HepG2 (cell line): ENCODE measurements around the gene EVA1A. TPM values are rescaled to one million over a fixed set of nuclear protein-coding genes. Genes with fewer than 3 reads are reported as not detected.

Source experiments
- HDAC2 ChIP-seq: sonication (generic); formaldehyde crosslinking; IDR thresholded peaks from 2 replicates; pipeline ENCODE4 v1.4.0; 2020; ENCODE audit warnings: missing genetic modification reagents
- KDM6A ChIP-seq: IDR thresholded peaks from 2 replicates; pipeline ENCODE4 v1.6.1; 2016; ENCODE audit warnings: low read depth
- KMT2A ChIP-seq: sonication (generic); formaldehyde crosslinking; IDR thresholded peaks from 2 replicates; pipeline ENCODE4 v1.4.0; 2020; ENCODE audit warnings: missing genetic modification reagents
- MED8 ChIP-seq: sonication (generic); formaldehyde crosslinking; IDR thresholded peaks from 2 replicates; pipeline ENCODE4 v1.8.1; 2023; ENCODE audit warnings: mild to moderate bottlenecking, missing genetic modification reagents; ENCODE audit not compliant: insufficient replicate concordance
- MEIS2 ChIP-seq: sonication (generic); formaldehyde crosslinking; IDR thresholded peaks from 2 replicates; pipeline ENCODE4 v1.9.0; 2021; ENCODE audit warnings: mild to moderate bottlenecking, missing genetic modification reagents
- MLXIP ChIP-seq: sonication (generic); formaldehyde crosslinking; IDR thresholded peaks from 2 replicates; pipeline ENCODE4 v1.9.0; 2021; ENCODE audit warnings: missing genetic modification reagents, borderline replicate concordance
- PHB2 ChIP-seq: fragments of 450-650 bp; IDR thresholded peaks from 2 replicates; pipeline ENCODE4 v1.6.1; 2018; ENCODE audit not compliant: partially characterized antibody
- POLR2AphosphoS2 ChIP-seq: IDR thresholded peaks from 2 replicates; pipeline ENCODE4 v1.6.1; 2011; ENCODE audit warnings: low read depth, low read length, improper control_type of control experiment
- REPIN1 ChIP-seq: sonication (generic); formaldehyde crosslinking; IDR thresholded peaks from 2 replicates; pipeline ENCODE4 v1.8.0; 2022; ENCODE audit warnings: missing genetic modification reagents, low read depth, mild to moderate bottlenecking, borderline replicate concordance
- SIX4 ChIP-seq: sonication (generic); formaldehyde crosslinking; IDR thresholded peaks from 2 replicates; pipeline ENCODE4 v1.4.0; 2020; ENCODE audit warnings: missing genetic modification reagents
- TEF ChIP-seq: sonication (generic); formaldehyde crosslinking; IDR thresholded peaks from 2 replicates; pipeline ENCODE4 v1.5.0; 2020; ENCODE audit warnings: missing genetic modification reagents
- TOE1 ChIP-seq: sonication (generic); formaldehyde crosslinking; IDR thresholded peaks from 2 replicates; pipeline ENCODE4 v1.4.0; 2020; ENCODE audit warnings: mild to moderate bottlenecking, missing genetic modification reagents
- ZFP41 ChIP-seq: sonication (generic); formaldehyde crosslinking; IDR thresholded peaks from 2 replicates; pipeline ENCODE4 v1.4.0; 2020; ENCODE audit warnings: mild to moderate bottlenecking, missing genetic modification reagents, borderline replicate concordance
- ZNF138 ChIP-seq: sonication (generic); formaldehyde crosslinking; IDR thresholded peaks from 2 replicates; pipeline ENCODE4 v1.5.0; 2020; ENCODE audit warnings: mild to moderate bottlenecking, low read depth, missing genetic modification reagents
- ZNF274 ChIP-seq: sonication (generic); formaldehyde crosslinking; IDR thresholded peaks from 2 replicates; pipeline ENCODE4 v1.5.1; 2020; ENCODE audit warnings: mild to moderate bottlenecking, missing genetic modification reagents
- ZNF276 ChIP-seq: sonication (generic); formaldehyde crosslinking; IDR thresholded peaks from 2 replicates; pipeline ENCODE4 v1.4.0; 2020; ENCODE audit warnings: mild to moderate bottlenecking, low read depth, missing genetic modification reagents
- ZNF292 ChIP-seq: sonication (generic); formaldehyde crosslinking; IDR thresholded peaks from 2 replicates; pipeline ENCODE4 v1.8.1; 2022; ENCODE audit warnings: mild to moderate bottlenecking, low read depth, missing genetic modification reagents, borderline replicate concordance
- ZNF44 ChIP-seq: sonication (generic); formaldehyde crosslinking; IDR thresholded peaks from 2 replicates; pipeline ENCODE4 v1.5.1; 2020; ENCODE audit warnings: mild to moderate bottlenecking, missing genetic modification reagents
- ZNF562 ChIP-seq: sonication (generic); formaldehyde crosslinking; IDR thresholded peaks from 2 replicates; pipeline ENCODE4 v1.8.0; 2022; ENCODE audit warnings: missing genetic modification reagents, borderline replicate concordance
- ZNF704 ChIP-seq: sonication (generic); formaldehyde crosslinking; IDR thresholded peaks from 2 replicates; pipeline ENCODE4 v1.8.1; 2023; ENCODE audit warnings: mild to moderate bottlenecking, inconsistent platforms, moderate library complexity, missing genetic modification reagents, borderline replicate concordance
- ZNF720 ChIP-seq: sonication (generic); formaldehyde crosslinking; IDR thresholded peaks from 2 replicates; pipeline ENCODE4 v1.4.0; 2020; ENCODE audit warnings: missing genetic modification reagents
- ZNF724P ChIP-seq: sonication (generic); formaldehyde crosslinking; IDR thresholded peaks from 2 replicates; pipeline ENCODE4 v1.8.0; 2022; ENCODE audit warnings: missing genetic modification reagents, borderline replicate concordance
- ZNF768 ChIP-seq: sonication (generic); formaldehyde crosslinking; IDR thresholded peaks from 2 replicates; pipeline ENCODE4 v1.4.0; 2020; ENCODE audit warnings: missing genetic modification reagents
- ZNF816 ChIP-seq: sonication (generic); formaldehyde crosslinking; IDR thresholded peaks from 2 replicates; pipeline ENCODE4 v1.8.0; 2022; ENCODE audit warnings: missing genetic modification reagents, mild to moderate bottlenecking, borderline replicate concordance
- ZSCAN22 ChIP-seq: sonication (generic); formaldehyde crosslinking; IDR thresholded peaks from 2 replicates; pipeline ENCODE4 v1.4.0; 2020; ENCODE audit warnings: mild to moderate bottlenecking, missing genetic modification reagents
- polyA plus RNA-seq, 8 experiments: library from polyadenylated mRNA; depleted of rRNA in 3 of 8; stranded (reverse) in 7 of 8; unstranded in 1 of 8; fragments of >200 nt; fragmentation: Illumina TruSeq in 4 of 8; extraction: Trizol in 4 of 8; gene quantifications; 2 replicates each; pipeline versions ENCODE4 v1.2.1 to v1.2.3, GENCODE V29; 2011 to 2016; ENCODE audit warnings: low read depth in 4 of 8, missing spikeins in 1 of 8, mixed read lengths in 1 of 8; ENCODE audit not compliant: insufficient read depth in 1 of 8
- total RNA-seq, 5 experiments: library from RNA; depleted of rRNA; stranded (reverse); fragments of >200 nt; fragmentation: Illumina TruSeq; extraction: Trizol; gene quantifications; 2 replicates each; pipeline ENCODE4 v1.2.3, GENCODE V29; 2016; ENCODE audit warnings: low read depth in 1 of 5

EVA1A gene
- total and polyA plus RNA-seq, 2 of the 13 experiments (the other 11 are each of a cell fraction or from before 2014, with no cell fraction given): 57.5 to 57.8 TPM

GRCh38 chr2:75560022-75560767 is 544 bp downstream of the EVA1A start (continued):
- no peak for TF ChIP-seq ZSCAN22 (CRISPR knock-in tag)
- TF ChIP-seq ZFP41 (CRISPR knock-in tag): peak; percentile 58; the same call in 1 of the 2 replicates
- TF ChIP-seq SIX4: no peak
- no peak for TF ChIP-seq ZNF562 (CRISPR knock-in tag)
- no peak; the same call in 1 of the 2 replicates for TF ChIP-seq ZNF724P (CRISPR knock-in tag)
- TF ChIP-seq ZNF704 (CRISPR knock-in tag): no peak
- no peak for TF ChIP-seq ZNF44 (CRISPR knock-in tag)
- no peak for TF ChIP-seq MLXIP (CRISPR knock-in tag)
- TF ChIP-seq ZNF816 (CRISPR knock-in tag): no peak
- TF ChIP-seq KMT2A (CRISPR knock-in tag): no peak
- TF ChIP-seq TOE1 (CRISPR knock-in tag): no peak
- no peak for TF ChIP-seq TEF (CRISPR knock-in tag)
- TF ChIP-seq ZNF274 (CRISPR knock-in tag): peak; percentile 73; the same call in 1 of the 2 replicates
- TF ChIP-seq ZNF292: no peak; the same call in 1 of the 2 replicates
- peak; percentile 36 for TF ChIP-seq ZNF768 (CRISPR knock-in tag)
- no peak for TF ChIP-seq ZNF720 (CRISPR knock-in tag)
- TF ChIP-seq KDM6A: no peak
- no peak for TF ChIP-seq MEIS2 (CRISPR knock-in tag)
- TF ChIP-seq MED8 (CRISPR knock-in tag): no peak
- TF ChIP-seq ZNF276: peak; percentile 70; the same call in 1 of the 2 replicates
- no peak for TF ChIP-seq PHB2
- no peak for TF ChIP-seq REPIN1 (CRISPR knock-in tag)
- TF ChIP-seq HDAC2 (CRISPR knock-in tag): peak; percentile 66
- TF ChIP-seq POLR2AphosphoS2: no peak
- 0 out of 2 replicates have a peak, but pooled peaks have one; percentile 33 for TF ChIP-seq ZNF138 (CRISPR knock-in tag)
